ENCODE data around the gene CPVL.

GRCh38 chr7:29008590-29008989 is 137.7 kb downstream of the CPVL start:
- TF ChIP-seq, protein P1, sequence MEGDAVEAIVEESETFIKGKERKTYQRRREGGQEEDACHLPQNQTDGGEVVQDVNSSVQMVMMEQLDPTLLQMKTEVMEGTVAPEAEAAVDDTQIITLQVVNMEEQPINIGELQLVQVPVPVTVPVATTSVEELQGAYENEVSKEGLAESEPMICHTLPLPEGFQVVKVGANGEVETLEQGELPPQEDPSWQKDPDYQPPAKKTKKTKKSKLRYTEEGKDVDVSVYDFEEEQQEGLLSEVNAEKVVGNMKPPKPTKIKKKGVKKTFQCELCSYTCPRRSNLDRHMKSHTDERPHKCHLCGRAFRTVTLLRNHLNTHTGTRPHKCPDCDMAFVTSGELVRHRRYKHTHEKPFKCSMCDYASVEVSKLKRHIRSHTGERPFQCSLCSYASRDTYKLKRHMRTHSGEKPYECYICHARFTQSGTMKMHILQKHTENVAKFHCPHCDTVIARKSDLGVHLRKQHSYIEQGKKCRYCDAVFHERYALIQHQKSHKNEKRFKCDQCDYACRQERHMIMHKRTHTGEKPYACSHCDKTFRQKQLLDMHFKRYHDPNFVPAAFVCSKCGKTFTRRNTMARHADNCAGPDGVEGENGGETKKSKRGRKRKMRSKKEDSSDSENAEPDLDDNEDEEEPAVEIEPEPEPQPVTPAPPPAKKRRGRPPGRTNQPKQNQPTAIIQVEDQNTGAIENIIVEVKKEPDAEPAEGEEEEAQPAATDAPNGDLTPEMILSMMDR (IDR thresholded peaks at IDR 0.05), result no peak
- TF ChIP-seq POLR2A (IDR thresholded peaks at IDR 0.05; ENCODE audit: low read depth), result no peak
